Adrenal gland (tissue), 12 donors: ENCODE data around the gene TSR2. TPM values are rescaled to one million over a fixed set of nuclear protein-coding genes. Genes with fewer than 3 reads are reported as not detected.

Experiments used
- DNase-seq, 7 donors: peaks; one replicate each; pipeline ENCODE4 v3.0.0-alpha.2; 2019 to 2020
- H3K27ac ChIP-seq, 5 donors: fragments of 200-600 bp; sonication (generic) in 4 of 5; 1 replicate in 3 of 5; 2 replicates in 2 of 5; pipeline versions ENCODE4 v1.5.1 to v1.8.0; 2016 to 2020; ENCODE audit warnings: mild to moderate bottlenecking in 1 of 5
- H3K27me3 ChIP-seq: fragments of 200-600 bp; 2 replicates; pipeline ENCODE4 v1.8.0; 2021
- H3K36me3 ChIP-seq, 2 donors: fragments of 200-600 bp; replicated peaks in 1 of 2; 1 replicate in 1 of 2; 2 replicates in 1 of 2; pipeline versions ENCODE4 v1.5.1 to v1.8.0; 2018 to 2022
- H3K4me1 ChIP-seq, 2 donors: fragments of 200-600 bp; replicated peaks in 1 of 2; 1 replicate in 1 of 2; 2 replicates in 1 of 2; pipeline versions ENCODE4 v1.5.1 to v1.8.0; 2018 to 2021
- H3K4me3 ChIP-seq, 4 donors: fragments of 200-600 bp; sonication (generic) in 3 of 4; one replicate each; pipeline ENCODE4 v1.5.1; 2016 to 2018
- H3K9me3 ChIP-seq, 3 donors: fragments of 200-600 bp; sonication (generic) in 1 of 3; replicated peaks in 1 of 3; 1 replicate in 2 of 3; 2 replicates in 1 of 3; pipeline versions ENCODE4 v1.5.1 to v1.8.0; 2016 to 2021
- CTCF ChIP-seq, 6 experiments: fragments of 450-650 bp in 4 of 6; fragments of 200-600 bp in 2 of 6; sonication (generic) in 1 of 6; IDR thresholded peaks; 1 replicate in 5 of 6; 2 replicates in 1 of 6; pipeline versions ENCODE4 v1.5.1 to v1.8.0; 2016 to 2021; ENCODE audit warnings: antibody characterized with exemption in 6 of 6, mild to moderate bottlenecking in 2 of 6, moderate library complexity in 1 of 6
- POLR2A ChIP-seq, 2 donors: fragments of 450-650 bp; IDR thresholded peaks; one replicate each; pipeline ENCODE4 v1.6.1; 2017; ENCODE audit warnings: antibody characterized with exemption in 2 of 2, mild to moderate bottlenecking in 2 of 2, moderate library complexity in 1 of 2
- WGBS, 4 donors: extraction: QIAGEN DNeasy Blood & Tissue Kit in 2 of 4; methylation state at CpG; one replicate each; pipeline versions ENCODE4 v1.1.5 to v1.1.7; 2013 to 2017; 5-methylcytosine and 5-hydroxymethylcytosine counted together
- intact Hi-C, 2 donors: fragments of 100-400 bp; cut with DNase I; formaldehyde crosslinking; loops; one replicate each; pipeline versions ENCODE4 v1.14.1 to v1.15.0; 2022 to 2023
- polyA plus RNA-seq, 3 donors: library from polyadenylated mRNA; stranded (reverse); fragments of 200-250 nt in 2 of 3; fragments of 350-450 nt in 1 of 3; fragmentation: Illumina TruSeq in 1 of 3; extraction: RNeasy Lipid Tissue Mini Kit (QIAGEN cat#74804) in 1 of 3; gene quantifications; one replicate each; pipeline ENCODE4 v1.2.3, GENCODE V29; 2013 to 2014
- total RNA-seq, 9 donors: library from RNA; depleted of rRNA in 4 of 9; stranded (reverse); fragments of >200 nt in 4 of 9; fragments of 120-200 nt in 1 of 9; fragmentation: NEBNext Ultra II Directional in 1 of 9; extraction: Animal tissue kit (Norgen Biotek cat#: 25700) in 1 of 9; gene quantifications; one replicate each; pipeline versions ENCODE4 v1.1.0 to v1.2.4, GENCODE V29; 2013 to 2023
- donor health status: healthy with polysubstance abuse.
- donor health status: Bipolar disorder and iron deficiency.
- donor health status: DM: yes; HTN: yes; CAD: no.
- donor health status: DM: no; HTN: no; CAD: no.
- donor health status: DM: no; HTN: no; CAD: no.
- donor health status: DM: yes; HTN: yes; CAD: no.

The TSR2 gene
- total and polyA plus RNA-seq, 12 donors, result 22.7 to 72.9 (median 50.2) TPM

GRCh38 chrX:54411732-54412131, 28.5 kb upstream of the TSR2 start:
- H3K4me3 ChIP-seq, result no peak overlapping the region
- H3K27me3 ChIP-seq, result no peaks in the 10 kb centered on the region
- H3K4me1 ChIP-seq, result no peaks in the 10 kb centered on the region
- intact Hi-C loops, result no loop called here
- 78 to 95% (median 86%) methylated on average over 1 of the region's 1 CpG for WGBS, 4 donors
- no peak overlapping the region for H3K27ac ChIP-seq
- no peak for TF ChIP-seq CTCF (IDR thresholded peaks at IDR 0.05)
- no peak for TF ChIP-seq POLR2A (IDR thresholded peaks at IDR 0.05)
- H3K9me3 ChIP-seq, result no peaks in the 10 kb centered on the region
- no peaks in the 10 kb centered on the region for H3K36me3 ChIP-seq
- DNase-seq, result no peak

- H3K4me3 ChIP-seq, result no peak overlapping the region
- no peaks in the 10 kb centered on the region for H3K27me3 ChIP-seq
- no peak overlapping the region for H3K27ac ChIP-seq
- no peaks in the 10 kb centered on the region for H3K9me3 ChIP-seq
- WGBS, 4 donors, result 33 to 84% (median 56%) methylated on average over 3 of the region's 3 CpGs
- H3K36me3 ChIP-seq, result no peaks in the 10 kb centered on the region
- no peaks in the 10 kb centered on the region for H3K4me1 ChIP-seq
- DNase-seq, result peak in 4 of 7 donors; percentile 19 to 54 (median 23)
- intact Hi-C loops, result no loop called here
- TF ChIP-seq POLR2A (IDR thresholded peaks at IDR 0.05) (no peak), CTCF (IDR thresholded peaks at IDR 0.05) (no peak)
Observed at GRCh38 chrX:54413753-54414152, 26.5 kb upstream of the TSR2 start.

GRCh38 chrX:54415534-54416350, 24.5 kb upstream of the TSR2 start:
- 34 to 45% (median 43%) methylated on average over 10 to 13 of the region's 13 CpGs for WGBS, 4 donors
- no peaks in the 10 kb centered on the region for H3K9me3 ChIP-seq
- TF ChIP-seq CTCF (IDR thresholded peaks at IDR 0.05) (no peak), POLR2A (IDR thresholded peaks at IDR 0.05) (no peak)
- no peak overlapping the region for H3K4me3 ChIP-seq
- no peaks in the 10 kb centered on the region for H3K4me1 ChIP-seq
- no peaks in the 10 kb centered on the region for H3K27me3 ChIP-seq
- H3K27ac ChIP-seq, result no peak overlapping the region
- intact Hi-C loops, result no loop called here
- DNase-seq, result no peak
- no peaks in the 10 kb centered on the region for H3K36me3 ChIP-seq

- 65 to 94% (median 83%) methylated on average over 2 of the region's 2 CpGs for WGBS, 4 donors
- Histone ChIP-seq H3K9me3 (no peaks in the 10 kb centered on the region), H3K36me3 (no peaks in the 10 kb centered on the region), H3K4me3 (no peak overlapping the region), H3K4me1 (no peaks in the 10 kb centered on the region), H3K27me3 (no peaks in the 10 kb centered on the region), H3K27ac (no peak overlapping the region)
- intact Hi-C loops, result no loop called here
- no peak for DNase-seq
- no peak for TF ChIP-seq POLR2A (IDR thresholded peaks at IDR 0.05)
- TF ChIP-seq CTCF (IDR thresholded peaks at IDR 0.05), result no peak
Observed at GRCh38 chrX:54416965-54417364, 23.2 kb upstream of the TSR2 start.
